ENCODE data around the gene NEURL1.

DNA sequence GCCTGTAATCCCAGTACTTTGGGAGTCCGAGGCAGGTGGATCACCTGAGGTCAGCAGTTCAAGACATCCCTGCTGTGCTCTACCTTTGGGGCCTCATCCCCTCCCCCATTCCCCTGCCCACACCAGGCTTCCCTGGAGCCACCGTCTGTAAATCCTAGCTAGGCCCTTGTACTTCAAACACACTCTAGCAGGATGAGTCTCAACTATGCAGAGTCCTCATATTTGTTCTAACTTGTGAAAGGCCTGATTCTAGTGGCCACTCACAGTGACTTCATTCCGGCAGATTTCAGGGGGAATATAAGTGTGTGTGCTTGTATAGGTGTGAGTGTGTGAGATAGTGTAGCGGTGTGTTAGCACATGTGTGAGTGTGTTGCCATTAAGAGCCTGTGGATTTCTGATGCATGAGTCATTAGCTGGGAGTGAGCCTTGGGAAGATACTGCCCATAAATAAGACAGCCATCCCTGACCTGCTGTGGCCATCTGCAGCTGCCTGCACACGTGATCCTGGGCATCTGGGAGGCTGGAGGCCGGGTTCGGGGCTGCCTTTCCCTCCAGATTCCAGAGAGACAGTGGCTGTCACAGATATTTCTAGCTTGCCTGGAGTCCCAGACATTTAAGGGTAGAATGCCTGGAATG, 1.7 kb upstream of the NEURL1 start:
- TF ChIP-seq, protein P1, sequence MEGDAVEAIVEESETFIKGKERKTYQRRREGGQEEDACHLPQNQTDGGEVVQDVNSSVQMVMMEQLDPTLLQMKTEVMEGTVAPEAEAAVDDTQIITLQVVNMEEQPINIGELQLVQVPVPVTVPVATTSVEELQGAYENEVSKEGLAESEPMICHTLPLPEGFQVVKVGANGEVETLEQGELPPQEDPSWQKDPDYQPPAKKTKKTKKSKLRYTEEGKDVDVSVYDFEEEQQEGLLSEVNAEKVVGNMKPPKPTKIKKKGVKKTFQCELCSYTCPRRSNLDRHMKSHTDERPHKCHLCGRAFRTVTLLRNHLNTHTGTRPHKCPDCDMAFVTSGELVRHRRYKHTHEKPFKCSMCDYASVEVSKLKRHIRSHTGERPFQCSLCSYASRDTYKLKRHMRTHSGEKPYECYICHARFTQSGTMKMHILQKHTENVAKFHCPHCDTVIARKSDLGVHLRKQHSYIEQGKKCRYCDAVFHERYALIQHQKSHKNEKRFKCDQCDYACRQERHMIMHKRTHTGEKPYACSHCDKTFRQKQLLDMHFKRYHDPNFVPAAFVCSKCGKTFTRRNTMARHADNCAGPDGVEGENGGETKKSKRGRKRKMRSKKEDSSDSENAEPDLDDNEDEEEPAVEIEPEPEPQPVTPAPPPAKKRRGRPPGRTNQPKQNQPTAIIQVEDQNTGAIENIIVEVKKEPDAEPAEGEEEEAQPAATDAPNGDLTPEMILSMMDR (IDR thresholded peaks at IDR 0.05), result no peak
- TF ChIP-seq POLR2AphosphoS5 (IDR thresholded peaks at IDR 0.05; ENCODE audit: low read depth, low read length) (no peak), SIN3A (IDR thresholded peaks at IDR 0.05; ENCODE audit: borderline replicate concordance, insufficient read depth, low read depth, low read length) (no peak), TCF7L2 (IDR thresholded peaks at IDR 0.05; ENCODE audit: low read depth, low read length) (no peak)
- TF ChIP-seq, protein P2, sequence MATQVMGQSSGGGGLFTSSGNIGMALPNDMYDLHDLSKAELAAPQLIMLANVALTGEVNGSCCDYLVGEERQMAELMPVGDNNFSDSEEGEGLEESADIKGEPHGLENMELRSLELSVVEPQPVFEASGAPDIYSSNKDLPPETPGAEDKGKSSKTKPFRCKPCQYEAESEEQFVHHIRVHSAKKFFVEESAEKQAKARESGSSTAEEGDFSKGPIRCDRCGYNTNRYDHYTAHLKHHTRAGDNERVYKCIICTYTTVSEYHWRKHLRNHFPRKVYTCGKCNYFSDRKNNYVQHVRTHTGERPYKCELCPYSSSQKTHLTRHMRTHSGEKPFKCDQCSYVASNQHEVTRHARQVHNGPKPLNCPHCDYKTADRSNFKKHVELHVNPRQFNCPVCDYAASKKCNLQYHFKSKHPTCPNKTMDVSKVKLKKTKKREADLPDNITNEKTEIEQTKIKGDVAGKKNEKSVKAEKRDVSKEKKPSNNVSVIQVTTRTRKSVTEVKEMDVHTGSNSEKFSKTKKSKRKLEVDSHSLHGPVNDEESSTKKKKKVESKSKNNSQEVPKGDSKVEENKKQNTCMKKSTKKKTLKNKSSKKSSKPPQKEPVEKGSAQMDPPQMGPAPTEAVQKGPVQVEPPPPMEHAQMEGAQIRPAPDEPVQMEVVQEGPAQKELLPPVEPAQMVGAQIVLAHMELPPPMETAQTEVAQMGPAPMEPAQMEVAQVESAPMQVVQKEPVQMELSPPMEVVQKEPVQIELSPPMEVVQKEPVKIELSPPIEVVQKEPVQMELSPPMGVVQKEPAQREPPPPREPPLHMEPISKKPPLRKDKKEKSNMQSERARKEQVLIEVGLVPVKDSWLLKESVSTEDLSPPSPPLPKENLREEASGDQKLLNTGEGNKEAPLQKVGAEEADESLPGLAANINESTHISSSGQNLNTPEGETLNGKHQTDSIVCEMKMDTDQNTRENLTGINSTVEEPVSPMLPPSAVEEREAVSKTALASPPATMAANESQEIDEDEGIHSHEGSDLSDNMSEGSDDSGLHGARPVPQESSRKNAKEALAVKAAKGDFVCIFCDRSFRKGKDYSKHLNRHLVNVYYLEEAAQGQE (IDR thresholded peaks at IDR 0.05; ENCODE audit: insufficient read depth in 1 of 2, low read depth in 2 of 2, low read length in 1 of 2), result no peak
